Measurements from ENCODE around the gene EXOC4.
"Not testable (repeated sequence)": the region's sequence is repeated elsewhere in the genome, so short reads cannot be mapped to it uniquely, and the experiment has no call there.

EXOC4 gene

GRCh38 chr7:133252858-133253518 is at the start of gene EXOC4:
Gene EXOC4, plus strand, starts transcription at chr7:133253078.
- DNase-seq = peak; percentile 98

- DNase-seq = no peak
These were observed 49.4 kb upstream of the EXOC4 start for GRCh38 chr7:133203490-133203889.

GRCh38 chr7:133207687-133208086 is 45.2 kb upstream of the EXOC4 start:
- DNase-seq = no peak

- not testable (repeated sequence) for DNase-seq
These were observed 42.1 kb upstream of the EXOC4 start for GRCh38 chr7:133210817-133211216.

- DNase-seq = not testable (repeated sequence)
These were observed 39.1 kb upstream of the EXOC4 start for GRCh38 chr7:133213772-133214171.

- no peak for DNase-seq
These were observed 35.1 kb upstream of the EXOC4 start for GRCh38 chr7:133217773-133218172.

- DNase-seq = peak; percentile 38
These were observed 22.2 kb upstream of the EXOC4 start for GRCh38 chr7:133230591-133231194.

GRCh38 chr7:133233142-133233541 is 19.7 kb upstream of the EXOC4 start:
- no peak for DNase-seq

GRCh38 chr7:133234961-133235875 is 17.7 kb upstream of the EXOC4 start:
- DNase-seq = no peak

- DNase-seq = no peak
These were observed 15.3 kb upstream of the EXOC4 start for GRCh38 chr7:133237545-133237944.

GRCh38 chr7:133240302-133240701 is 12.6 kb upstream of the EXOC4 start:
- no peak for DNase-seq

- no peak for DNase-seq
These were observed 6.3 kb upstream of the EXOC4 start for GRCh38 chr7:133246558-133246957.

- no peak for DNase-seq
These were observed 4.0 kb upstream of the EXOC4 start for GRCh38 chr7:133248901-133249300.

- DNase-seq = no peak
These were observed 396 bp upstream of the EXOC4 start for GRCh38 chr7:133252506-133252857.

GRCh38 chr7:133253519-133253875 is 619 bp downstream of the EXOC4 start:
- DNase-seq = peak; percentile 15

- no peak for DNase-seq
These were observed 2.6 kb downstream of the EXOC4 start for GRCh38 chr7:133255486-133255885.

- no peak for DNase-seq
These were observed 5.3 kb downstream of the EXOC4 start for GRCh38 chr7:133258174-133258573.

- no peak for DNase-seq
These were observed 12.9 kb downstream of the EXOC4 start for GRCh38 chr7:133265821-133266220.

- no peak for DNase-seq
These were observed 15.5 kb downstream of the EXOC4 start for GRCh38 chr7:133268355-133268754.

- DNase-seq = no peak
These were observed 19.5 kb downstream of the EXOC4 start for GRCh38 chr7:133272336-133272735.

GRCh38 chr7:133273227-133273626 is 20.3 kb downstream of the EXOC4 start:
- no peak for DNase-seq

- no peak for DNase-seq
These were observed 21.4 kb downstream of the EXOC4 start for GRCh38 chr7:133274265-133274664.

- DNase-seq = no peak
These were observed 22.1 kb downstream of the EXOC4 start for GRCh38 chr7:133275008-133275407.

Data from CD4-positive, alpha-beta T cell treated with Interleukin-21 for 1 hour (primary cell).